Tibial nerve (tissue), 4 donors: Measurements from ENCODE around the gene MAGEA2.
"Not testable (repeated sequence)": the region's sequence is repeated elsewhere in the genome, so short reads cannot be mapped to it uniquely, and the experiment has no call there.

Experiments used
- CTCF ChIP-seq, 5 experiments: fragments of 200-600 bp in 3 of 5; fragments of 450-650 bp in 2 of 5; sonication (generic) in 3 of 5; IDR thresholded peaks; one replicate each; pipeline ENCODE4 v1.5.1; 2016 to 2019; ENCODE audit warnings: antibody characterized with exemption in 5 of 5, mild to moderate bottlenecking in 3 of 5, moderate library complexity in 2 of 5
- EP300 ChIP-seq, 2 donors: sonication (generic); formaldehyde crosslinking; IDR thresholded peaks; one replicate each; pipeline ENCODE4 v1.6.1; 2017; ENCODE audit warnings: antibody characterized with exemption in 2 of 2, mild to moderate bottlenecking in 1 of 2
- POLR2A ChIP-seq, 2 donors: fragments of 450-650 bp; IDR thresholded peaks; one replicate each; pipeline ENCODE4 v1.6.1; 2017; ENCODE audit warnings: antibody characterized with exemption in 2 of 2, mild to moderate bottlenecking in 2 of 2, moderate library complexity in 2 of 2

GRCh38 chrX:152753686-152754650 is at the start of gene MAGEA2:
- not testable (repeated sequence) for TF ChIP-seq POLR2A, CTCF, EP300 (IDR thresholded peaks at IDR 0.05)
